ENCODE data around the gene L3MBTL2.

Gene L3MBTL2

DNA sequence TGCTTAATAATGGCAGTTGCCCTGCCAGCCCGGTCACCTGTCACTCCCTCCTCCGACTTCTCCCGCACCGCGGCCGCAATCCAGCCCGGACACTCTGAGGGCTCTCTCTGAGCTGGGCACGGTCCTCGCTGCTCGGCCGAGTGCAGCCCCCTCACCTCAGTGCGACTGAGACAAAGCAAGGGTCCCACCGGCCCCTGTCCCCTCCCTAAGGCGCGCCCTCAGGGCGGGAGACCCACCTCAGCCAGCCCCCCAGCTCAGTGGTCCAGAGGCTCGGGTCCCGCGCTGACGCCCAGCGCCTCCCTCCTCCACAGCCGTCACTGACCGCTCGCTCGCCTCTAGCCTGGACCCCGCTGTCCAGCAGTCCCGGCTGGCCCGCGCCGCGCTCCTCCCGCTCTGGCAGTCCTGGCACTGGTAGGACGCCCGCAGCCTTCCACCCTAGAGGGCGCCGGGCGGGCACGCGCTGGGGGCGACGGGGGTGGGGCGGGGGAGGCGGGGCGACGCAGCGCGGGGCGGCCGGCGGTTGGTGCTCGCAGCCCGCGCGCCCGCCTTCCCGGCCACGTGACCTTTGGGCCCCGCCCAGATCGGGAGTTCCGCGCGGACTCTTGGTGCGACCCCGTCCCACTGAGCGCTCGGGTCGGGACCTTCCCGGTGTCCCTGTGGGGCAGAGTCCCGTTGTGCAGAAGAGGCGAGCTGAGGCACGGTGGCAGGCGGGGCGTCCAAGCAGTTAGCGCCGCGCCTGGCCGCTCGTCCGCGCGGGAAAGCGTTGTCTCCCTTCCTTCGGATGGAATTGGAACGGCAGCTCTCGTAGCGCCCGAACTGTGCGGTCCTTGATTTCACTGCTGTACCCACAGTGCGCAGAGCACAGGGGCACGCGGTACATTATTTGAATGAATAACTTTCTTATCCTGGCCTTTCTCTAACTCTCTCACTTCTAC is 7.8 kb upstream of the L3MBTL2 start (continued):
- TF ChIP-seq ZNF2 (tag by site-specific recombination; IDR thresholded peaks at IDR 0.05) (0 out of 2 replicates have a peak, but pooled peaks have one; percentile 15), ZBTB48 (tag by site-specific recombination; IDR thresholded peaks at IDR 0.05) (peak; percentile 61; the same call in 1 of the 2 replicates), CTCF (tag by site-specific recombination; IDR thresholded peaks at IDR 0.05) (peak; percentile 70), ZNF600 (tag by site-specific recombination; IDR thresholded peaks at IDR 0.05) (peak; percentile 49), ZNF660 (tag by site-specific recombination; IDR thresholded peaks at IDR 0.05) (no peak), ZNF510 (tag by site-specific recombination; IDR thresholded peaks at IDR 0.05; ENCODE audit: insufficient replicate concordance) (no peak), ZIC2 (tag by site-specific recombination; IDR thresholded peaks at IDR 0.05) (peak; percentile 93), ZNF624 (tag by site-specific recombination; IDR thresholded peaks at IDR 0.05) (no peak), GLI2 (tag by site-specific recombination; IDR thresholded peaks at IDR 0.05; ENCODE audit: borderline replicate concordance, low read depth) (no peak), ZNF274 (IDR thresholded peaks at IDR 0.05; ENCODE audit: low read length) (no peak), ZNF274 (tag by site-specific recombination; IDR thresholded peaks at IDR 0.05; ENCODE audit: borderline replicate concordance) (no peak), ZNF174 (tag by site-specific recombination; IDR thresholded peaks at IDR 0.05) (no peak), ZNF211 (tag by site-specific recombination; IDR thresholded peaks at IDR 0.05; ENCODE audit: low read depth) (no peak), OVOL3 (tag by site-specific recombination; IDR thresholded peaks at IDR 0.05) (no peak), IKZF3 (tag by site-specific recombination; IDR thresholded peaks at IDR 0.05) (peak; percentile 90), HIC1 (tag by site-specific recombination; IDR thresholded peaks at IDR 0.05) (peak; percentile 11; the same call in 1 of the 2 replicates), KLF16 (tag by site-specific recombination; IDR thresholded peaks at IDR 0.05) (0 out of 2 replicates have a peak, but pooled peaks have one; percentile 17), ZNF544 (tag by site-specific recombination; IDR thresholded peaks at IDR 0.05) (no peak), ZSCAN30 (tag by site-specific recombination; IDR thresholded peaks at IDR 0.05) (0 out of 2 replicates have a peak, but pooled peaks have one; percentile 10), ZNF548 (tag by site-specific recombination; IDR thresholded peaks at IDR 0.05) (no peak), ZNF350 (tag by site-specific recombination; IDR thresholded peaks at IDR 0.05) (no peak), ZNF280D (tag by site-specific recombination; IDR thresholded peaks at IDR 0.05) (no peak), ZNF202 (tag by site-specific recombination; IDR thresholded peaks at IDR 0.05; ENCODE audit: borderline replicate concordance) (no peak), GLIS2 (tag by site-specific recombination; IDR thresholded peaks at IDR 0.05) (peak; percentile 78; the same call in 1 of the 2 replicates)
- TF ChIP-seq, protein P1, sequence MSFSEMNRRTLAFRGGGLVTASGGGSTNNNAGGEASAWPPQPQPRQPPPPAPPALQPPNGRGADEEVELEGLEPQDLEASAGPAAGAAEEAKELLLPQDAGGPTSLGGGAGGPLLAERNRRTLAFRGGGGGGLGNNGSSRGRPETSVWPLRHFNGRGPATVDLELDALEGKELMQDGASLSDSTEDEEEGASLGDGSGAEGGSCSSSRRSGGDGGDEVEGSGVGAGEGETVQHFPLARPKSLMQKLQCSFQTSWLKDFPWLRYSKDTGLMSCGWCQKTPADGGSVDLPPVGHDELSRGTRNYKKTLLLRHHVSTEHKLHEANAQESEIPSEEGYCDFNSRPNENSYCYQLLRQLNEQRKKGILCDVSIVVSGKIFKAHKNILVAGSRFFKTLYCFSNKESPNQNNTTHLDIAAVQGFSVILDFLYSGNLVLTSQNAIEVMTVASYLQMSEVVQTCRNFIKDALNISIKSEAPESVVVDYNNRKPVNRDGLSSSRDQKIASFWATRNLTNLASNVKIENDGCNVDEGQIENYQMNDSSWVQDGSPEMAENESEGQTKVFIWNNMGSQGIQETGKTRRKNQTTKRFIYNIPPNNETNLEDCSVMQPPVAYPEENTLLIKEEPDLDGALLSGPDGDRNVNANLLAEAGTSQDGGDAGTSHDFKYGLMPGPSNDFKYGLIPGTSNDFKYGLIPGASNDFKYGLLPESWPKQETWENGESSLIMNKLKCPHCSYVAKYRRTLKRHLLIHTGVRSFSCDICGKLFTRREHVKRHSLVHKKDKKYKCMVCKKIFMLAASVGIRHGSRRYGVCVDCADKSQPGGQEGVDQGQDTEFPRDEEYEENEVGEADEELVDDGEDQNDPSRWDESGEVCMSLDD (tag by site-specific recombination; IDR thresholded peaks at IDR 0.05), result 0 out of 2 replicates have a peak, but pooled peaks have one; percentile 32
- TF ChIP-seq, protein P2, sequence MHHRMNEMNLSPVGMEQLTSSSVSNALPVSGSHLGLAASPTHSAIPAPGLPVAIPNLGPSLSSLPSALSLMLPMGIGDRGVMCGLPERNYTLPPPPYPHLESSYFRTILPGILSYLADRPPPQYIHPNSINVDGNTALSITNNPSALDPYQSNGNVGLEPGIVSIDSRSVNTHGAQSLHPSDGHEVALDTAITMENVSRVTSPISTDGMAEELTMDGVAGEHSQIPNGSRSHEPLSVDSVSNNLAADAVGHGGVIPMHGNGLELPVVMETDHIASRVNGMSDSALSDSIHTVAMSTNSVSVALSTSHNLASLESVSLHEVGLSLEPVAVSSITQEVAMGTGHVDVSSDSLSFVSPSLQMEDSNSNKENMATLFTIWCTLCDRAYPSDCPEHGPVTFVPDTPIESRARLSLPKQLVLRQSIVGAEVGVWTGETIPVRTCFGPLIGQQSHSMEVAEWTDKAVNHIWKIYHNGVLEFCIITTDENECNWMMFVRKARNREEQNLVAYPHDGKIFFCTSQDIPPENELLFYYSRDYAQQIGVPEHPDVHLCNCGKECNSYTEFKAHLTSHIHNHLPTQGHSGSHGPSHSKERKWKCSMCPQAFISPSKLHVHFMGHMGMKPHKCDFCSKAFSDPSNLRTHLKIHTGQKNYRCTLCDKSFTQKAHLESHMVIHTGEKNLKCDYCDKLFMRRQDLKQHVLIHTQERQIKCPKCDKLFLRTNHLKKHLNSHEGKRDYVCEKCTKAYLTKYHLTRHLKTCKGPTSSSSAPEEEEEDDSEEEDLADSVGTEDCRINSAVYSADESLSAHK (tag by site-specific recombination; IDR thresholded peaks at IDR 0.05), result 0 out of 2 replicates have a peak, but pooled peaks have one; percentile 45
